B cell (primary cell): ENCODE results near the gene NECAB2. TPM values are rescaled to one million over a fixed set of nuclear protein-coding genes. Genes with fewer than 3 reads are reported as not detected.

Experiments used
- ATAC-seq: fragments of 200-7000 bp; cut with Tn5 transposase; one replicate; pipeline ENCODE4 v1.10.0; 2021; ENCODE audit warnings: low read depth, mild to moderate bottlenecking, moderate number of reproducible peaks, moderate library complexity
- CTCF ChIA-PET: fragments of 350-600 bp; sonication (Branson Sonifier 250); formaldehyde crosslinking; loops from one replicate; lab custom pipeline; 2021; ENCODE audit warnings: antibody characterized with exemption, inconsistent platforms; lab: Charles Lee
- POLR2A ChIA-PET: fragments of 350-600 bp; sonication (Branson Sonifier 250); formaldehyde crosslinking; loops from one replicate; lab custom pipeline; 2021; ENCODE audit warnings: antibody characterized with exemption; lab: Charles Lee
- DNase-seq: peaks from one replicate; pipeline ENCODE4 v3.0.0; 2013
- H2AFZ ChIP-seq: 2 replicates; pipeline ENCODE4 v1.6.1; 2012; ENCODE audit warnings: mild to moderate bottlenecking, low read depth, low read length; ENCODE audit not compliant: insufficient read depth, poor library complexity, severe bottlenecking
- H3K27ac ChIP-seq, 2 donors: 1 replicate in 1 of 2; 2 replicates in 1 of 2; pipeline ENCODE4 v1.5.1; 2012 to 2013; ENCODE audit warnings: low read length in 2 of 2, mild to moderate bottlenecking in 2 of 2, moderate library complexity in 1 of 2
- H3K27me3 ChIP-seq, 4 experiments: fragments of 200-600 bp in 1 of 4; sonication (generic) in 1 of 4; replicated peaks in 1 of 4; 1 replicate in 2 of 4; 2 replicates in 2 of 4; pipeline versions ENCODE4 v1.6.1 to v1.7.0; 2013 to 2016; ENCODE audit warnings: low read length in 3 of 4, mild to moderate bottlenecking in 2 of 4, mixed read lengths in 1 of 4, moderate library complexity in 1 of 4; ENCODE audit not compliant: insufficient read depth in 4 of 4, control insufficient read depth in 3 of 4; ENCODE audit errors: control extremely low read depth in 1 of 4
- H3K36me3 ChIP-seq, 2 experiments: replicated peaks in 1 of 2; 1 replicate in 1 of 2; 2 replicates in 1 of 2; pipeline versions ENCODE4 v1.6.1 to v1.7.1; 2013; ENCODE audit warnings: low read length in 1 of 2; ENCODE audit not compliant: insufficient read depth in 2 of 2, control insufficient read depth in 1 of 2; ENCODE audit errors: control extremely low read depth in 1 of 2, extremely low read depth in 1 of 2
- H3K4me1 ChIP-seq, 2 donors: fragments of 200-600 bp in 1 of 2; sonication (generic) in 1 of 2; 1 replicate in 1 of 2; 2 replicates in 1 of 2; pipeline versions ENCODE4 v1.5.1 to v1.6.1; 2013 to 2017; ENCODE audit warnings: low read length in 2 of 2; ENCODE audit not compliant: control insufficient read depth in 2 of 2, insufficient read depth in 2 of 2
- H3K4me2 ChIP-seq: replicated peaks from 2 replicates; pipeline ENCODE3; 2012; ENCODE audit warnings: mild to moderate bottlenecking, low read depth, low read length; ENCODE audit not compliant: poor library complexity, severe bottlenecking
- H3K4me3 ChIP-seq, 5 experiments: fragments of 200-600 bp in 1 of 5; sonication (generic) in 1 of 5; 1 replicate in 3 of 5; 2 replicates in 2 of 5; pipeline versions ENCODE4 v1.5.1 to v1.7.0; 2011 to 2016; ENCODE audit warnings: low read length in 4 of 5, mild to moderate bottlenecking in 4 of 5, low read depth in 2 of 5, control low read depth in 1 of 5, moderate library complexity in 1 of 5; ENCODE audit not compliant: insufficient read depth in 1 of 5; ENCODE audit errors: control extremely low read depth in 1 of 5, extremely low read depth in 1 of 5
- H3K79me2 ChIP-seq: fragments of 200-600 bp; sonication (generic); one replicate; pipeline ENCODE4 v1.6.0; 2016; ENCODE audit warnings: low read length; ENCODE audit not compliant: control insufficient read depth, insufficient read depth
- H3K9ac ChIP-seq: fragments of 200-600 bp; sonication (generic); 2 replicates; pipeline ENCODE4 v1.6.1; 2017; ENCODE audit warnings: mild to moderate bottlenecking, low read length, moderate library complexity
- H3K9me3 ChIP-seq, 3 donors: one replicate each; pipeline versions ENCODE4 v1.6.1 to v1.7.1; 2013; ENCODE audit warnings: low read length in 2 of 3; ENCODE audit not compliant: control insufficient read depth in 2 of 3, insufficient read depth in 1 of 3; ENCODE audit errors: control extremely low read depth in 1 of 3
- H4K20me1 ChIP-seq: 2 replicates; pipeline ENCODE4 v1.6.0; 2012; ENCODE audit warnings: mild to moderate bottlenecking, low read length; ENCODE audit not compliant: insufficient read depth, control insufficient read depth, poor library complexity, severe bottlenecking
- H3K27ac Mint-ChIP-seq: one replicate; pipeline ENCODE4 v1.8.0; 2021; ENCODE audit warnings: mixed read lengths
- H3K27me3 Mint-ChIP-seq: one replicate; pipeline ENCODE4 v1.8.0; 2021; ENCODE audit warnings: mixed read lengths
- H3K4me1 Mint-ChIP-seq: one replicate; pipeline ENCODE4 v1.8.0; 2021; ENCODE audit warnings: mixed read lengths
- H3K4me3 Mint-ChIP-seq: one replicate; pipeline ENCODE4 v1.8.0; 2021; ENCODE audit warnings: mixed read lengths
- H3K9me3 Mint-ChIP-seq: one replicate; pipeline ENCODE4 v1.8.0; 2022; ENCODE audit warnings: mixed read lengths; ENCODE audit not compliant: insufficient read depth
- EZH2 ChIP-seq: IDR thresholded peaks from 2 replicates; pipeline ENCODE4 v1.6.1; 2012; ENCODE audit warnings: borderline replicate concordance, low read depth, mild to moderate bottlenecking, moderate library complexity, low read length; ENCODE audit not compliant: insufficient read depth, poor library complexity, severe bottlenecking
- WGBS: methylation state at CpG from one replicate; pipeline ENCODE4 v1.1.5; 2013; ENCODE audit warnings: missing lambda C conversion rate; ENCODE audit not compliant: insufficient coverage; 5-methylcytosine and 5-hydroxymethylcytosine counted together
- intact Hi-C: fragments of 100-400 bp; cut with micrococcal nuclease; formaldehyde crosslinking; loops from one replicate; pipeline ENCODE4 v1.10.0; 2022
- polyA plus RNA-seq: library from polyadenylated mRNA; depleted of rRNA; stranded (reverse); fragments of >200 nt; gene quantifications from 2 replicates; pipeline ENCODE4 v1.2.3, GENCODE V29; 2012
- total RNA-seq, 2 donors: library from RNA; stranded (reverse); fragments of 120-200 nt in 1 of 2; gene quantifications; 1 replicate in 1 of 2; 2 replicates in 1 of 2; pipeline versions ENCODE4 v1.2.3 to v1.2.4, GENCODE V29; 2013 to 2022
- TF ChIP-seq, protein P1 (sequence below): fragments of 200-600 bp; IDR thresholded peaks from one replicate; pipeline ENCODE4 v1.8.0; 2022; ENCODE audit warnings: antibody characterized with exemption, mild to moderate bottlenecking

NECAB2 gene
- total and polyA plus RNA-seq, 2 donors (not counting 1 experiment from before 2014, with no cell fraction given): not detected

GRCh38 chr16:83961591-83961990 is 6.5 kb upstream of the NECAB2 start:
- Mint-ChIP-seq H3K4me3 (no peak overlapping the region), H3K9me3 (no peaks in the 10 kb centered on the region), H3K27me3 (no peaks in the 10 kb centered on the region), H3K4me1 (no peaks in the 10 kb centered on the region), H3K27ac (no peak overlapping the region)
- ChIA-PET POLR2A (no interaction called here), CTCF (interaction anchor here (1.4 kb wide), 1 partner anchor 102 kb away, joined by 3 read pairs; no protein-coding TSS in a partner anchor)
- Histone ChIP-seq H3K4me3 (no peak overlapping the region), H3K36me3 (no peaks in the 10 kb centered on the region), H3K9ac (no peak overlapping the region), H3K9me3 (no peaks in the 10 kb centered on the region), H3K4me1 (no peaks in the 10 kb centered on the region), H2AFZ (no peak overlapping the region), H4K20me1 (no peaks in the 10 kb centered on the region), H3K79me2 (no peaks in the 10 kb centered on the region), H3K27me3 (peaks cover 0 to 3% (median 0%) of the 10 kb centered on the region in 4 experiments), H3K4me2 (no peak overlapping the region), H3K27ac (no peak overlapping the region)
- 100% methylated on average over 3 of the region's 5 CpGs for WGBS
- ATAC-seq (no peak), DNase-seq (no peak)
- TF ChIP-seq EZH2: no peak
- TF ChIP-seq, protein P1, sequence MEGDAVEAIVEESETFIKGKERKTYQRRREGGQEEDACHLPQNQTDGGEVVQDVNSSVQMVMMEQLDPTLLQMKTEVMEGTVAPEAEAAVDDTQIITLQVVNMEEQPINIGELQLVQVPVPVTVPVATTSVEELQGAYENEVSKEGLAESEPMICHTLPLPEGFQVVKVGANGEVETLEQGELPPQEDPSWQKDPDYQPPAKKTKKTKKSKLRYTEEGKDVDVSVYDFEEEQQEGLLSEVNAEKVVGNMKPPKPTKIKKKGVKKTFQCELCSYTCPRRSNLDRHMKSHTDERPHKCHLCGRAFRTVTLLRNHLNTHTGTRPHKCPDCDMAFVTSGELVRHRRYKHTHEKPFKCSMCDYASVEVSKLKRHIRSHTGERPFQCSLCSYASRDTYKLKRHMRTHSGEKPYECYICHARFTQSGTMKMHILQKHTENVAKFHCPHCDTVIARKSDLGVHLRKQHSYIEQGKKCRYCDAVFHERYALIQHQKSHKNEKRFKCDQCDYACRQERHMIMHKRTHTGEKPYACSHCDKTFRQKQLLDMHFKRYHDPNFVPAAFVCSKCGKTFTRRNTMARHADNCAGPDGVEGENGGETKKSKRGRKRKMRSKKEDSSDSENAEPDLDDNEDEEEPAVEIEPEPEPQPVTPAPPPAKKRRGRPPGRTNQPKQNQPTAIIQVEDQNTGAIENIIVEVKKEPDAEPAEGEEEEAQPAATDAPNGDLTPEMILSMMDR: no peak
- intact Hi-C loops: no loop called here

DNA sequence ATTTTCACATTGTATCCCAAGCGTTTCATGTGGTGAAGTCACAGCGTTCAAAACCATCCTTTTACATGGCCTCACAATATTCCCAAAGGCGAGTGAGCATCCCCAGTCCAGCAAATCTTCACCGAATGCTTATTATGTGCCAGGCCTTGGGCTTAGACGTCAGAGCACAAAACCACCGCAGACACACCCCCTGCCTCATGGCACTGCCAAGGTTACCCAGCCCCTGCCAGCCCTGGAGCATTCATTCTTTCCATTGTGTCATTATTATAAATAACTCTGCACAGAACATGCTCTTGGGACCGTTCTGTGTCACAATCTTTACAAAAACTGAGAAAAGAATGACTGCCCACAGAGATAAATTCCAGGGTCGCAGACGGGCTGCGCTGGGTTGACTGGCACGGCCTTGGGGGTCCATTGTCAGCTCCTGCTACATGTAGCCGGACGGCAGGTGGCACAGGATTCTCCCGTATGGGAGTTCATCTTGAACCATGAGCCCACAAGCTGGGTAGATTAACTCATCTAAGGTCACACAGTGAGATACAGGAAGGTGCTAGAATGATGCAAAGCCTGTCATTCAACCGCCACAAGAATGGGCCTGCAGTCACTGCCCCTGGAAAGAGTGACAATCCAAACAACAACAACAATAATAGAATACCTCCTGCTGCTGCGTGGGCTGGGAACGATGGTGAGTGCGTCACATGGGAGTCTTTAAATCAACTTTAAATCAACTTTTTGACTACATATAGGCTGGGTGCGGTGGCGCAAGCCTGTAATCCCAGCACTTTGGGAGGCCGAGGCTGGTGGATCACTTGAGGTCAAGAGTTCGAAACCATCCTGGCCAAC is 4.5 kb upstream of the NECAB2 start:
- Histone ChIP-seq H3K9me3 (no peaks in the 10 kb centered on the region), H3K4me1 (no peaks in the 10 kb centered on the region), H4K20me1 (no peaks in the 10 kb centered on the region), H3K27ac (no peak overlapping the region), H3K27me3 (peaks cover 0 to 4% (median 2%) of the 10 kb centered on the region in 4 experiments), H3K9ac (no peak overlapping the region), H3K4me3 (no peak overlapping the region), H3K79me2 (no peaks in the 10 kb centered on the region), H3K36me3 (no peaks in the 10 kb centered on the region), H2AFZ (no peak overlapping the region), H3K4me2 (no peak overlapping the region)
- CTCF ChIA-PET: interaction anchor here (1.1 kb wide), 1 partner anchor 122 kb away, joined by 3 read pairs; no protein-coding TSS in a partner anchor
- TF ChIP-seq, protein P1: no peak
- no peak for TF ChIP-seq EZH2
- ATAC-seq (no peak), DNase-seq (no peak)
- Mint-ChIP-seq H3K4me3 (no peak overlapping the region), H3K27me3 (peaks cover 4% of the 10 kb centered on the region), H3K4me1 (peaks cover 2% of the 10 kb centered on the region), H3K9me3 (no peaks in the 10 kb centered on the region), H3K27ac (no peak overlapping the region)
- 92% methylated on average over 19 of the region's 22 CpGs for WGBS
- POLR2A ChIA-PET: no interaction called here
- intact Hi-C loops: no loop called here
